Activated T-helper 1 cell treated with anti-CD3 and anti-CD28 coated beads, Interleukin-12 subunit alpha, Interleukin-12 subunit beta, Interleukin-2, Interleukin-4 antibody, amounts not matched to agents 30 ng/mL and 10 ng/mL and 1 ng/mL, durations not matched to agents 14 hours and 24 hours and 36 hours (primary cell): Measurements from ENCODE around the gene NAV3. TPM values are rescaled to one million over a fixed set of nuclear protein-coding genes. Genes with fewer than 3 reads are reported as not detected.

Source experiments
- DNase-seq: peaks from one replicate; pipeline ENCODE4 v3.0.0; 2021; ENCODE audit warnings: low spot score
- H3K27ac Mint-ChIP-seq: one replicate; pipeline ENCODE4 v1.8.0; 2021; ENCODE audit warnings: mild to moderate bottlenecking, mixed read lengths
- H3K27me3 Mint-ChIP-seq: one replicate; pipeline ENCODE4 v1.8.0; 2022; ENCODE audit warnings: mild to moderate bottlenecking, moderate library complexity, mixed read lengths; ENCODE audit not compliant: insufficient read depth
- H3K36me3 Mint-ChIP-seq: one replicate; pipeline ENCODE4 v1.8.0; 2021; ENCODE audit warnings: low read depth, mixed read lengths
- H3K4me1 Mint-ChIP-seq: one replicate; pipeline ENCODE4 v1.8.0; 2021; ENCODE audit warnings: low read depth, mixed read lengths
- H3K4me3 Mint-ChIP-seq: one replicate; pipeline ENCODE4 v1.8.0; 2021; ENCODE audit warnings: mild to moderate bottlenecking, moderate library complexity, mixed read lengths
- H3K9me3 Mint-ChIP-seq: one replicate; pipeline ENCODE4 v1.8.0; 2021; ENCODE audit warnings: mixed read lengths
- intact Hi-C: fragments of 100-400 bp; cut with micrococcal nuclease; formaldehyde crosslinking; loops from one replicate; pipeline ENCODE4 v1.15.1; 2024
- total RNA-seq: library from RNA; stranded (reverse); gene quantifications from 2 replicates; pipeline ENCODE4 v1.2.3, GENCODE V29; 2022

The NAV3 gene
- total RNA-seq, 1 donor from 2014 or later = not detected

DNA sequence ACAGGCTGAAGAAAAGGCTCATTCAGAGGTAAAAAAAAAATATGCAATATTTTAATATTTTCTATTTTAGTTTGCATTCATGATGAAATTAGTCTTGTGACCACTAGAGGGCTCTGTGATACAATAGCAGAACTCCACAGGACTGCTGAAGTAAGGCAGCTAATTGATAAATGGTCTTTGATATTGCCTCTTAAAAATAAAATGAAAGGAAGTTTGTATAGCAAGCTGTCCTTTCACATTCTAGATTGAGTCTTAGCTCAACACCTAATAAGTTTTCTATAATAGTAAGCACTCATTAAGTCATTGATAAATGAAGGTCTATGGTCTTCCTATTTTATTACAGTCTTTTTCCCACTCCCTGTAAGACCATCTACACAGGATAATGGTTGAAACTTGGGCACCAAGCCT lies 315.7 kb downstream of the NAV3 start:
- H3K36me3 Mint-ChIP-seq = no peaks in the 10 kb centered on the region
- H3K9me3 Mint-ChIP-seq = no peaks in the 10 kb centered on the region
- intact Hi-C loops = no loop called here
- H3K27ac Mint-ChIP-seq = no peak overlapping the region
- H3K4me1 Mint-ChIP-seq = no peaks in the 10 kb centered on the region
- H3K27me3 Mint-ChIP-seq = no peaks in the 10 kb centered on the region
- no peak overlapping the region for H3K4me3 Mint-ChIP-seq
- no peak for DNase-seq

DNA sequence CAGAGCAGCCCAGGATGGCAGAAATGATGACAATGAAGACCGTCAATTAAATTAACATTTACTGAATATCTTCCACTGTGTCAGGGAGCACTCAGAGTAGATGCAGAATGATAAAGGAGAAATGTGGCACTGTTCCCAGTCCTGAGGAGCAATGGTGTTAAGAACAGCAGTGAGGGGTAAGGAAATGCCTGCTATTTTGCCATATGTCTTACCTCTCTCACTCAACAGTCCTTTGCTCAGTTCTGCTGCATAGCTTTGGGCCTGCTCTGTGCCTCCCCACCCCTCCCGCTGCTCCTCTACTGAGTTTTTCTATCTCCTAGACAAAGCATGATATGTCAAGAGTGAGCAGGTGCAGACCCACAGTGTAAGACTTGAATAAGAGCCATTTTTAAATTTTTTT lies 318.8 kb downstream of the NAV3 start:
- Mint-ChIP-seq H3K4me1 (no peaks in the 10 kb centered on the region), H3K27ac (no peak overlapping the region), H3K4me3 (no peak overlapping the region), H3K36me3 (no peaks in the 10 kb centered on the region), H3K9me3 (no peaks in the 10 kb centered on the region), H3K27me3 (no peaks in the 10 kb centered on the region)
- no peak for DNase-seq
- intact Hi-C loops = no loop called here

DNA sequence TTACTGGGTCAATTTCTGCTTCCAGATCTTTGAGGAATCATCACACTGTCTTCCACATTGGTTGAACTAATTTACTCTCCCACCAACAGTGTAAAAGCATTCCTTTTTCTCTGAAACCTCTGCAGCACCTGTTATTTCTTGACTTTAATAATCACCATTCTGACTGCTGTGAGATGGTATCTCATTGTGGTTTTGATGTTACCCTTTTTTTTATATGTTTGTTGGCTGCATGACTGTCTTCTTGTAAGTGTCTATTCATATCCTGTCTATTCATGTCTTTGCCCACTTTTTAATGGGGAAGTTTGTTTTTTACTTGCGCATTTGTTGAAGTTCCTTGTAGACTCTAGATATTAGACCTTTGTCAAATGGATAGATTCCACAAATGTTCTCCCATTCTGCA lies 324.9 kb downstream of the NAV3 start:
- Mint-ChIP-seq H3K27me3 (no peaks in the 10 kb centered on the region), H3K36me3 (no peaks in the 10 kb centered on the region), H3K27ac (no peak overlapping the region), H3K4me3 (no peak overlapping the region), H3K4me1 (no peaks in the 10 kb centered on the region), H3K9me3 (no peaks in the 10 kb centered on the region)
- intact Hi-C loops = no loop called here
- no peak for DNase-seq

DNA sequence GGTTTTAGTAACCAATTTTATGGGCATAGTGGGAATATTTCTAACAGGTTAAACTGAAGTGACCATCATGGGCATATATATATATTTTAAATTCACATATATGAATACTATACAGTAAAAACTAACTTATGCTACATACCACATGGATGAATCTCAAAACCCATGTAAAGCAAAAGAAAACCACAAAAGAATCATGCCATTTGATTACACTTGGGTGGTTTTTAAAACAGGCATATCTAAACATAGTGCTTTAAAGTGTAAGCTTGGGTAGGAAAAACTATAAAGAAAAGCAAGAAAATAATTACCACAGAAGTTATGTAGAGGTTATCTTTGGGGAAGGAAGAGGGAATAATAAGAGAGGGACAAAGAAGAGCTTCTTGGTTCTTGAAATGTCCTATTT lies 326.1 kb downstream of the NAV3 start:
- no peak for DNase-seq
- H3K27ac Mint-ChIP-seq = no peak overlapping the region
- H3K4me1 Mint-ChIP-seq = no peaks in the 10 kb centered on the region
- H3K27me3 Mint-ChIP-seq = no peaks in the 10 kb centered on the region
- no peaks in the 10 kb centered on the region for H3K36me3 Mint-ChIP-seq
- no peak overlapping the region for H3K4me3 Mint-ChIP-seq
- intact Hi-C loops = no loop called here
- H3K9me3 Mint-ChIP-seq = no peaks in the 10 kb centered on the region

DNA sequence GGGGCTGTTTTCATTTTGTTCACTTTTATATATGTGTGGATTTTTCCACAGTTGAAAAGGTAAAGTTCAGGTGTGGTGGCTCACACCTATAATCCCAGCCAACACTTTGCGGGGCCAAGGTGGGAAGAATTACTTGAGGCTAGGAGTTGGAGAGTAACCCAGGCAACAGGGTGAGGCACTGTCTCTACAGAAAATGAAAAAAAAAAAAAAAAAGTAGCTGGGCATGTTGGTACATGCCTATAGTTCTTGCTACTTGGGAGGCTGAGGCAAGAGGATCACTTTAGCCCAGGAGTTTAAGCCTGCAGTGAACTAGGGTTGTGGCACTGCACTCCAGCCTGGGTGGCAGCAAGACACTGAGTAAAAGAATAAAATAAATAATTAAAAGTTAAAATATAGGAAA lies 326.5 kb downstream of the NAV3 start:
- Mint-ChIP-seq H3K4me3 (no peak overlapping the region), H3K4me1 (no peaks in the 10 kb centered on the region), H3K27ac (no peak overlapping the region), H3K9me3 (no peaks in the 10 kb centered on the region), H3K27me3 (no peaks in the 10 kb centered on the region), H3K36me3 (no peaks in the 10 kb centered on the region)
- intact Hi-C loops = no loop called here
- DNase-seq = no peak

DNA sequence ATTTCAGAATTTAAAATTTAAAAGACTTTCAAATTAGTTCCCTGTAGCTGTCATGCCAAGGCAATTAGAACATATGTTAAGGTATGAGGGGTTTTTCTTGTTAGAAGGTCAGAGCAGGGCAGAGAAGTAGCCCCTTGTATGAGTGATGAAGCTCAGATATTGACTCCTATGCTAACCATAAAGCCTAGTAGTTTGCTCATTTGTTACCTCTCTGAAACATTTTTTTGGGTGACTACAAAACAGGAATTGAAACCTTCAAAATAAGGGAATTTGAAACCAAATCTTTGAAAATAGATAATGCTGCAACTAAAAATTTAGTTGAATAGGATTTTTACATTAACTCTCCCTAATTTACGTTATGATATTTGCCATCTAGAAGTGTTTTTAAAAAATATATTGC lies 333.5 kb downstream of the NAV3 start:
- no peak overlapping the region for H3K4me3 Mint-ChIP-seq
- intact Hi-C loops = no loop called here
- no peaks in the 10 kb centered on the region for H3K27me3 Mint-ChIP-seq
- H3K9me3 Mint-ChIP-seq = no peaks in the 10 kb centered on the region
- H3K27ac Mint-ChIP-seq = no peak overlapping the region
- no peaks in the 10 kb centered on the region for H3K36me3 Mint-ChIP-seq
- no peaks in the 10 kb centered on the region for H3K4me1 Mint-ChIP-seq
- DNase-seq = no peak

DNA sequence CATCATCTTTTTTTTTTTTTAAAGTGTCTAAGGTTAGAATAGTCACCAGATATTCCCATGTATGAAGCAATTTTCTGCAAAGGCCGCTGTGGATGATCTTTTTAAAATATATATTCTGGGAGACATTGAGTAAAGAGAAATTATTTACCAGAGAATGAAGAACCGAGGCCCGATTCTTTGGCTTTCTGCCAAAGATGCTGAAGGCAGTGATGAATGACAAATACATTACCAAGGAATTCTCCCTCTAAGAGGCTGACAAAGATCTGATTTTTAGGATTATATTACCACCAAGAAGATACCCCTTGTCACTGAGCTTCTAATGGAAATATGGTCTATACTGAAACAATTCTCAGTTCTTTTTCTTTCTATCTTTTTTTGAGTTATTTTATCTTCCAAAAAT lies 336.8 kb downstream of the NAV3 start:
- Mint-ChIP-seq H3K27ac (no peak overlapping the region), H3K27me3 (no peaks in the 10 kb centered on the region), H3K9me3 (no peaks in the 10 kb centered on the region), H3K36me3 (no peaks in the 10 kb centered on the region), H3K4me1 (no peaks in the 10 kb centered on the region), H3K4me3 (no peak overlapping the region)
- intact Hi-C loops = no loop called here
- DNase-seq = no peak

DNA sequence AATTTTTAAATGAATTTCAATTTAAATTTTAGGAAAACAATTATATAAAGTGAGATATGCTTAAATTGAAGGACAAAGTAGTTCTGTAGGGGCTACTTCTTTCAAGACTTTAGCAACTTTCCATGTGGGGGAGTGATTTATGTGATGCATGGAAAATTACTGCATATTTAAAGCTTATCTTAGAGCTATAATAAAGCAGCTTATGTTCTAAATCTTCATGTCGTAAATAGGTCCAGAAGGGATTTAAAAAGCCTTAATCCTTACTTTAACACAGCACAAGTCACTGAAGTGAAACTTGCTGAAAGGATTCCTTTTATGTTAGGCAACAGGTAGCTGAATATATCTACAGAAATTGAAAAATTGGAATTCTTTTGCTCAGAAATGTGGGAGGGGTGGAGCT lies 340.4 kb downstream of the NAV3 start:
- Mint-ChIP-seq H3K27ac (no peak overlapping the region), H3K9me3 (no peaks in the 10 kb centered on the region), H3K4me3 (no peak overlapping the region), H3K4me1 (no peaks in the 10 kb centered on the region), H3K36me3 (no peaks in the 10 kb centered on the region), H3K27me3 (no peaks in the 10 kb centered on the region)
- no peak for DNase-seq
- intact Hi-C loops = no loop called here

DNA sequence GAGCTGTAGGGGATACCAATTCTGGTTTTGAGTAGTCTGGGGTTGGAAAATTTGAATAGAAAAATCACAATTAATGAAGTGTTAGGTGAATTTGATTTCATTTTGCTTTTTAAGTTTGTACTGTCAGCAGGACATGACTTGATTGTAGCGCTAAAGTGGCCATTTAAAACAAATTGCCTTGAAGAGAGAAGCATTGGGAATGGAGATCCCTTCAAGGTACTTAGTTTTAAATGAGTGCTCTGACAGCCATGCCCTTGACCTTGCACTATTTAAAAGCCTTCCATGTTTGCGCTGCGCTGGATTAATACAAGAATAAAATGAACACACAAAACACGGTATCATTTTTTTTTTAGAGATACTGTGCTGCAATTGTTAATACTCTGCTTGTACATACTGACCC lies 345.9 kb downstream of the NAV3 start:
- no peaks in the 10 kb centered on the region for H3K36me3 Mint-ChIP-seq
- H3K4me1 Mint-ChIP-seq = no peaks in the 10 kb centered on the region
- no peaks in the 10 kb centered on the region for H3K27me3 Mint-ChIP-seq
- intact Hi-C loops = no loop called here
- no peak overlapping the region for H3K27ac Mint-ChIP-seq
- no peak overlapping the region for H3K4me3 Mint-ChIP-seq
- no peaks in the 10 kb centered on the region for H3K9me3 Mint-ChIP-seq
- no peak for DNase-seq

DNA sequence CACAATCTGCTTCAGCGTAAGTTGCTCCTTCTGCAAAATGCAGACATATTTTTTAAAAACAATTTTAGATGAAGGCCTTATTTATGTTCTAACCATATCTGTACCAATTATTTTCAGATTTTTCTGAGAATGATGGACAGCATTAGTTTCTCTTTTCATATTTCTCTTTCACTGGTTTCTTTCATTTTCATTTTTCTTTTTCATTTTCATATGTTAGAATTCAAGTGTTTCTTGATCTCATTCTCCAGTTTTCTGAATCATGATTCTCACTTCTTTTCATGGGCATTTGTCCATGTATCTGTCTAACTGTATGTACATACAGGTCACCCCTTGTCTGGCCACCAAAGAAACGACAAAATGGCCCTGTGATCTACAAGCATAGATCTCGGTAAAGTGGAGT lies 346.6 kb downstream of the NAV3 start:
- no peaks in the 10 kb centered on the region for H3K36me3 Mint-ChIP-seq
- H3K27me3 Mint-ChIP-seq = no peaks in the 10 kb centered on the region
- no peak for DNase-seq
- no peak overlapping the region for H3K27ac Mint-ChIP-seq
- no peak overlapping the region for H3K4me3 Mint-ChIP-seq
- no peaks in the 10 kb centered on the region for H3K9me3 Mint-ChIP-seq
- intact Hi-C loops = no loop called here
- no peaks in the 10 kb centered on the region for H3K4me1 Mint-ChIP-seq

DNA sequence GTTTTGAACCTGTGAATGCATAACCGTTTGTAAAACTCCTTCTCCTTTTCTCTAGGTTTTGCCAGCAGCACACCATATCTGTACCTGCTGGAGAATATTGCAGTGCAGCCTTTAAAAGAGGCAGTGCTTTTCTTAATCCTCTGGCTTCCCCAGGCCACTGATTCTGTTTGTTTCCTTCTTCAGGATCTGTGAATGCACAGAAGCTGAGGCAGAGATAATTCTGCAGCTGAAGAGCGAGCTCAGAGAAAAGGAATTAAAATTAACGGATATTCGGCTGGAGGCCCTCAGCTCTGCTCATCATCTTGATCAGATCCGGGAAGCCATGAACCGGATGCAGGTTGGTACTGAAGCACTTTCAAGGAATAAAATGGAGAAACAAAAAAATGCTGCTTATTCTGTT lies 348.7 kb downstream of the NAV3 start:
- Mint-ChIP-seq H3K9me3 (no peaks in the 10 kb centered on the region), H3K4me1 (no peaks in the 10 kb centered on the region), H3K4me3 (no peak overlapping the region), H3K27me3 (no peaks in the 10 kb centered on the region), H3K27ac (no peak overlapping the region), H3K36me3 (no peaks in the 10 kb centered on the region)
- intact Hi-C loops = no loop called here
- DNase-seq = no peak

DNA sequence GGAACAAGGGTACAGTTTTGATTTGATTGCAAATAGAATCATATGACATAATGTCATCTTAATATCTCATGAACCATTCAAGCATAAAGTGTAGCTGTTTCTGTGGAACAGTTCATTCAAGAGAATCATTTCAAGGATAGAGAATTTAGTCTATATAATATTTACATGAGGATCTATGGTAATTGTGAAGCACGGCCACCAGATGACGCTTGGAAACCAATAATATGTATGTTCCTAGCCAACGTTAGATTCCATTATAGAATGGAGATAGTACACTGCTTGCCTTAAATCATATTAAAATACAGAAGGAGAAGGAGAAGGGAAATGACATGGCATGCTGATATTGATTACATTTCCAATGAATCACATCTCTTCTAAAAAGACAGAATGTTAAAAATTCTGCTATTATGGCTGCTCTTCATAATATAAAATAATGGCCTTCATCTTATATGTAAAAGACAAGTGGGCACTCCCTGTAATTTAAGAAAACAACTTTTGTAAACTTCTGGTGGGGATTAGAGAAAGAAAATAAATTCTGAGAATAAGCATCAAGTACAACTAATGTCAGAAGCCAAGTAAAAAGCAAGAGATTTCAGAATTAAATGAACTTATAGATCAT lies 351.0 kb downstream of the NAV3 start:
- no peaks in the 10 kb centered on the region for H3K36me3 Mint-ChIP-seq
- H3K27me3 Mint-ChIP-seq = no peaks in the 10 kb centered on the region
- no peak overlapping the region for H3K27ac Mint-ChIP-seq
- H3K4me3 Mint-ChIP-seq = no peak overlapping the region
- no peaks in the 10 kb centered on the region for H3K9me3 Mint-ChIP-seq
- intact Hi-C loops = no loop called here
- DNase-seq = no peak
- H3K4me1 Mint-ChIP-seq = no peaks in the 10 kb centered on the region

DNA sequence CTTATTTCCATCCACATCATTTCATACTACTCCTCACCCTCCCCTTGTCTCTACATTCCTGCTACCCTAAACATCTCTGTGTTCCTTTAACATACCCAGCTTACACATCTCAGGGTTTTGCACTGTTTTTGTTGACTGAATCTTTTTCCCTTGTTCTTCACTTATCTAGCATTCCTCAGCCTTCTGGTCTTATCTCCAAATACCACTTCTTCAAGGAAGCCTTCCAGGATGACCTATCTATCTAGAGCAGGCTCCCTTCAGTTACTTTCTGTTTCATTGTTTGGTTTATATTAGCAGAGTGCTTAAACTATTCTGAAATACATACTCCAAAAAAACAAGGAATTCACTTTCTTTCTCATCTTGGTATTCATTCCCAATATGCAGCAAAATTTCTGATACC lies 353.1 kb downstream of the NAV3 start:
- no peaks in the 10 kb centered on the region for H3K4me1 Mint-ChIP-seq
- H3K36me3 Mint-ChIP-seq = no peaks in the 10 kb centered on the region
- intact Hi-C loops = no loop called here
- DNase-seq = no peak
- no peaks in the 10 kb centered on the region for H3K27me3 Mint-ChIP-seq
- H3K9me3 Mint-ChIP-seq = no peaks in the 10 kb centered on the region
- no peak overlapping the region for H3K27ac Mint-ChIP-seq
- no peak overlapping the region for H3K4me3 Mint-ChIP-seq

DNA sequence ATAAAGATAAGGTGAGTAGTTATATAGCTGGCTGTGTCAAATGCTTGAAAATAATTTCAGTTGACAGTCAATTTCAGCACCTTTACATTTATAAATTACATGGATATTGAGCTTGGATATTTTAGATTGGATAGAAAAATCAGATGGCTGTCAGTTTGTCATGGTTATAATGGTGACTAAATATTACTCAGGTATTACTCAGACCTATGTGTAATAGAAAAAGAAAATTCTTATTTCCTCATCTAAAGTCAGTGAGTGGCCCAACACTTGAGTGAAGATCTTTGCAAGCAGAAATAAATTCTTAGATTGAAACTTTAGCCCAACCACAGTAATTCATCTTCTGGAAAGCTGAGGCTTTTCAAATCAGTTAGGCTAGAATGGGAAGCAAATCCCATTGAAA lies 354.4 kb downstream of the NAV3 start:
- no peak overlapping the region for H3K27ac Mint-ChIP-seq
- no peaks in the 10 kb centered on the region for H3K4me1 Mint-ChIP-seq
- H3K9me3 Mint-ChIP-seq = no peaks in the 10 kb centered on the region
- DNase-seq = no peak
- no peak overlapping the region for H3K4me3 Mint-ChIP-seq
- H3K27me3 Mint-ChIP-seq = no peaks in the 10 kb centered on the region
- intact Hi-C loops = no loop called here
- no peaks in the 10 kb centered on the region for H3K36me3 Mint-ChIP-seq
